ENCODE data around the gene H1-8.
"Not testable (repeated sequence)": the region's sequence is repeated elsewhere in the genome, so short reads cannot be mapped to it uniquely, and the experiment has no call there.

The H1-8 gene

DNA sequence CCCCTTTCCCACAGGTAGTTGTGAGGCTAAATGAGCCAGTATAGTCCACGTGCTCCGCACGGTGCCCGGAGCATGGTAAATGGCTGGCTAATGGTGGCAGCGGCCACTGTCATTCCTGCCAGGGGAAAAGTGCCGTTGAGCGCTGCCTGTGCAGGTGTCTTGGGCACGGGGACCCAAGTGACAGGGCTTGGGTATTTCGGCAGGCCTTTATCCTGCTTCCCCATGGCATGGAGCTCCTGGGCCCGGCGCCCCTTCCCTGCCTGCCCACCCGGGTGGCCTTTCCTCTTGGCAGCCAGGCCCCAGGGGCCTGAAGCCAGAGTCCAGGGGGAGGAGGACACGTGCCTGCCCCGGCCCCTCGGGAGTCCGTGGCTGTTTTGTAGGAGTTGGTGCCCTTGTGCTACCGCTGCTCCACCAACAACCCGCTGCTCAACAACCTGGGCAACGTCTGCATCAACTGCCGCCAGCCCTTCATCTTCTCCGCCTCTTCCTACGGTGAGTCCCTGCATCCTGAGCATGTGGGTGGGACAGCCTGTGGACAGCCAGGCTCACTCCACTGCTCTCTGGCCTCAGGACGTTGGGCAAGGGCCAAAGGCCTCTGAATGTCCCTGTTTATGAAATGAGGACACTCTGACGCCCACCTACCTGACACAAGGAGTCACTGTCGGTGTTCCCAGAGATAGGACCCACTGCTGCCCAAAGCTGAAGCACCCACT is 27.7 kb upstream of the H1-8 start:
- not testable (repeated sequence) for DNase-seq

GRCh38 chr3:129515821-129516432 is 27.0 kb upstream of the H1-8 start:
- not testable (repeated sequence) for DNase-seq

DNA sequence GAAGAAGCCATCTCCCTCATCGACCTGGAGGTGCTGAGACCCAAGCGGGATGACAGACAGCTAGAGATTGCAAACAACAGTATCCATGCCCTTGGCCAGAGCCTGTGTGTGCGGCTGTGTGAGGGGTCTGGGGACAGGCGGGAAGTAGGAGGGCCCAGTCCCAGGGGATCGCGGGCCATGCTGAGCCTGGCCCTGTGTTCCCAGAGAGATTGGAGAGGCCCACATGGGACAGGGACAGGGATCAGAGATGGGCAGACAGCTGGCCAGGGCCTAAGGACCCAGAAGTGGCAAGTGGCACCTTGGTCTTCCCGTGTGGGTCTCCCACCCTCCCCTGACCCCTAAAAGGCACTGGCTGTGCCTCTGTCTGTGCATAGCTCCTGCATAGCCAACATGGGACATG is 25.5 kb upstream of the H1-8 start:
- no peak for DNase-seq

DNA sequence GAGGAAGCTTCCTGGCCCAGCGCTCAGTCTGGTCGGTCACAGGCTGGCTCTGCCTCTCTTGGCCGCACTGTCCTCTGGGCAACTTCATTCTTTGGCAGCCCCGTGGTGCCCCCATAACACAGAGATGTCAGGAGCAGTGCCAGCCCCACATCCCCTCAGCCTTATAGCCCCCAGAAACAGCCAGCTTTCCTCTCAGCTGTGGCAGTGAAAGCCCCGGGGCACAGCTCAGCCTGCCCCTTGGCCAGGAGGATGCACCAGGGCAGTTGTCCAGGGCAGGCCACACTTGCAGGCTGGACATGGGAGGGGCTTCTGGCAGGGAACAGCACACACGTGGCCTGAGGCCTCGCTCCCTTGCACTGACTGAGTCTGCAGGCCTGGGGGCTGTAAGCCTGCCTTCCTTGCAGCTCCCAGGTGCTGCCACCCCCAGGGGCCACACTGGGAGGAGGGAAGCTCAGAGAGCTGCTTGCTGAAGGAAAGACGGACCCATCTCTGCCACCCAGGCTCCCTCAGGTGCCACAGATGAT is 24.9 kb upstream of the H1-8 start:
- DNase-seq: no peak

DNA sequence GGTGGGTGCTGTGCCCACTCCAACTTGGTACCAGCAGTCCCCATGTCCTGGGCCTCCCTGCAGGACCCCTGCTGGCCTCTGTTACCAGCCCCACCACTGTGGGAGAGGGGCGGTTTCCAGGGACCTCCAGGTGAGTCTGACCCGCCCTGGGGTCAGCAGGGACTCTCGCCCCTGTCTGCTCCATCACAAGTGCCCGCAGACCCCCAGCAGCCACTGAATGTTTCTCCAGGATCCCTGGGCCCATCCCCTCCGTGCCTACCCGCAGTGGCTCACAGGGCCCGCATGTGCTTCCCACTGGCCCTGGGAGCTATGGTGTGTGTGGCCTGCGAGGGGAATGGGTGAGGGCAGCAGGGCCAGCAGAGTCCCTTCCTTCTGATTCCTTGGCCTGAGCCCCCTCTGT is 24.4 kb upstream of the H1-8 start:
- DNase-seq: no peak

GRCh38 chr3:129519449-129519848 is 23.5 kb upstream of the H1-8 start:
- no peak for DNase-seq

DNA sequence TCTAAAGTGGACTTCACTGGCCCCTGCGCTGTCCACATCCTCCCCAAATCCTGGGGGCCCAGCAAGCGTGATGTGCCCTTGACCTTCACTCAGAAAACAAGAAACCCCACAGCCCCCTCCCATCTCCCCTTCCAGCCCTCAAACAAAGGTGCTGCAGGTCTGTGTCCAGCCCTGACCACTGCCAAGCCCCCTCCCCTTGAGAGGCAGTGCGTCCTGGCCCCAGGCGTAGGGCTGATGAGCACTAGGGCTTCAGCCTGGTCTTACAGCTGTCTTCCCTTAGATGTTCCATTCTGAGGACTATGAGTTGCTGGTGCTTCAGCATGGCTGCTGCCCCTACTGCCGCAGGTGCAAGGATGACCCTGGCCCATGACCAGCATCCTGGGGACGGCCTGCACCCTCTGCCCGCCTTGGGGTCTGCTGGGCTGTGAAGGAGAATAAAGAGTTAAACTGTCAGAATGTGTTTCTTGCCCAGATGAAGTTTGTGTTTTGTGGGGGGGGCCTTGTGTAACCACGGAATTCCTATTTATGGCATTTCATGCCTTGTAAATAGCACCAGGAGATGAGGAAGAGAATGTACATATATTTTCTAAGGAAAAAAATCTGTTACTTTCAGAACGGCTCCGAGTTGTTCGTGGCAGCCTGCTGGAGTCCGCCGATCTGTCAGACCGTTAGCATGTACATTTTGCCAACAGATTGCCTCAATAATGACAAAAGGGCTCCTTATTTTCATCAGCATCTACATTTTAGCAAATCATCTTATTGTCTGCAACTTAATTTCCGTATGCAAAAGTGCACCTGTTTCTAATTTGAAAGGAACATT is 22.9 kb upstream of the H1-8 start:
- DNase-seq: no peak

GRCh38 chr3:129520960-129521359 is 22.0 kb upstream of the H1-8 start:
- peak; percentile 37 for DNase-seq

- no peak for DNase-seq
Measured at GRCh38 chr3:129521611-129522010, 21.4 kb upstream of the H1-8 start.

DNA sequence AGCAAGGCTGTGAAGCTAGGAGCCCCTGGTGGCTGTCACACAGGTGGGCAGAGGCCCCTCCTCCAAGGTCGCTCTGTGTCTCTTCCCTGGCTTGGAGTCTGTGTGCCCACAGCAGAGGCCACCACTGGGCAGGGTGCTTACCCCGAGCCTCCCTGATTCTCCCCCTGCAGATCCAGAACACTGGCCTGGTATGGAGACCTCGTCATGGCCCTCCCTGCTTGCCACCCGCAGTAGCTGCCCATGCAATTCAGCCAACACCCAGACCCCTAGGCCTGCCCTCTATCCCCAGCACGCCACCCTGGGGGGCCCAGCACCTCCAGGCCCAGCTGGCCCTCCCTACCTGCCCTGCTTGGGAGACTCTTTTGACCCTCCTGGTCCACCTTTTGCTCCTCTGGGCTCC is 20.0 kb upstream of the H1-8 start:
- DNase-seq: no peak

GRCh38 chr3:129524081-129524480 is 18.9 kb upstream of the H1-8 start:
- no peak for DNase-seq

GRCh38 chr3:129525341-129525968 is 17.5 kb upstream of the H1-8 start:
- DNase-seq: peak; percentile 76

DNA sequence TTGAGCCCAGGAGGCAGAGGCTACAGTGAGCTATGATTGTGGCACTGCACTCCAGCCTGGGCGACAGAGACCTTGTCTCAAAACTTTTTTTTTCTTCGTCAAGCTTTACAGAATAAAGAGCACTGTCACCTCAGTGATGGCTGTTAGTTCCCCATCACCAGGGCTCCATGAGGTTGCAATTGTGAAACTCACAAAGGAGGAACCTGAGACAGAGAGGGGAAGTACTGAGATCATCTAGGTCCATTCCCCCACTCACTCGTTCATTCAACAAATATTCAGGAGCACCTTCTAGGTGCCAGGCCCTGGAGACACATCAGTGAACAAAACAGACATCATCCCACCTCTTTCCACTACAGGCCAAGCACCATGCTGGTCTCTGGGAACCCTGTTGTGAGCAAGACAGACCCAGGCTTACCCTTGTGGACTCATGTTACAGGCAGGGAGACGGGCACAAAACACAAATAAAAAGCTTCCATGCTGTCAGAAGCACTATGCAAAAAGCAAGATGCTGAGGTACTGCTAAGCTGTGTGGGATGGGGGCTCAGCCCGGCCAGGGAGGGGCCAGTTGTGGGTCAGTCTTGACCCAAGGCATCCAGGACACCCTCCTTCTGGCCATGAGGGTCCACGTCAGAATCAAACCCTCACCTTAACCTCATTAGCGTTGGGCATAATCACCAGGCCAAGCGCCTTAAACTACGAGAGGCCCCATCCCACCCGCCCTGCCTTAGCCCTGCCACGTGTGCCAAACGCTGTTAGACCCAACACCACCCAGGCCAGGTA is 16.7 kb upstream of the H1-8 start:
- peak; percentile 58 for DNase-seq

DNA sequence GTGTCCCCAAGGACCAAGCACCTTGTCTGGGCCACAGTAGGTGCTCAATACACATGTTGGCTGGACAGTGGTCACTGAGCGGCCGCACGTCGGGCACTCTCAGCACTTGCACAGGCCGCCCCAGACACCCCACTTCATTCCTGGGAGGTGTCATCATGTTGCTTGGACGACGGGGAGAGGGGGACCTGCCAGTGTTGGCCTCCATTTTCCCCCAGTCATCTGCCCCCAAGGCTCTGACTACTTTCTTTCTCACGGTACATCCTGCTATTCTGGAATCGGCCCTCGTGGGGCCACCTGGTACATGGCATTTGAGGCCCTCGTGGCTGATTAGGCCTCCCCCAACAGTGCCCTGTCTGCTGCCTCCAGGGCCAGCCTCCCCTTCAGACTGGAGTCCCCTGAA is 15.7 kb upstream of the H1-8 start:
- no peak for DNase-seq

DNA sequence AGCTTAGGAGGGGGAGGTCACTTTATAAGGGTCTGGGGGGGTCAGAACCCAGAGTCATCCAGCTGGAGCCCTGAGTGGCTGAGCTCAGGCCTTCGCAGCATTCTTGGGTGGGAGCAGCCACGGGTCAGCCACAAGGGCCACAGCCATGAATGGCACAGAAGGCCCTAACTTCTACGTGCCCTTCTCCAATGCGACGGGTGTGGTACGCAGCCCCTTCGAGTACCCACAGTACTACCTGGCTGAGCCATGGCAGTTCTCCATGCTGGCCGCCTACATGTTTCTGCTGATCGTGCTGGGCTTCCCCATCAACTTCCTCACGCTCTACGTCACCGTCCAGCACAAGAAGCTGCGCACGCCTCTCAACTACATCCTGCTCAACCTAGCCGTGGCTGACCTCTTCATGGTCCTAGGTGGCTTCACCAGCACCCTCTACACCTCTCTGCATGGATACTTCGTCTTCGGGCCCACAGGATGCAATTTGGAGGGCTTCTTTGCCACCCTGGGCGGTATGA is 14.3 kb upstream of the H1-8 start, which contains the start of gene RHO:
RHO (plus strand) TSS at position 51 of the 512 bp plus-strand sequence; CDS start at position 146, 95 bp downstream.
- DNase-seq: no peak

GRCh38 chr3:129529436-129530210 is 13.4 kb upstream of the H1-8 start:
- no peak for DNase-seq

DNA sequence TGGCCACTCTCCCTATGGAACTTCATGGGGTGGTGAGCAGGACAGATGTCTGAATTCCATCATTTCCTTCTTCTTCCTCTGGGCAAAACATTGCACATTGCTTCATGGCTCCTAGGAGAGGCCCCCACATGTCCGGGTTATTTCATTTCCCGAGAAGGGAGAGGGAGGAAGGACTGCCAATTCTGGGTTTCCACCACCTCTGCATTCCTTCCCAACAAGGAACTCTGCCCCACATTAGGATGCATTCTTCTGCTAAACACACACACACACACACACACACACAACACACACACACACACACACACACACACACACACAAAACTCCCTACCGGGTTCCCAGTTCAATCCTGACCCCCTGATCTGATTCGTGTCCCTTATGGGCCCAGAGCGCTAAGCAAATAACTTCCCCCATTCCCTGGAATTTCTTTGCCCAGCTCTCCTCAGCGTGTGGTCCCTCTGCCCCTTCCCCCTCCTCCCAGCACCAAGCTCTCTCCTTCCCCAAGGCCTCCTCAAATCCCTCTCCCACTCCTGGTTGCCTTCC is 12.7 kb upstream of the H1-8 start:
- DNase-seq: peak; percentile 81

DNA sequence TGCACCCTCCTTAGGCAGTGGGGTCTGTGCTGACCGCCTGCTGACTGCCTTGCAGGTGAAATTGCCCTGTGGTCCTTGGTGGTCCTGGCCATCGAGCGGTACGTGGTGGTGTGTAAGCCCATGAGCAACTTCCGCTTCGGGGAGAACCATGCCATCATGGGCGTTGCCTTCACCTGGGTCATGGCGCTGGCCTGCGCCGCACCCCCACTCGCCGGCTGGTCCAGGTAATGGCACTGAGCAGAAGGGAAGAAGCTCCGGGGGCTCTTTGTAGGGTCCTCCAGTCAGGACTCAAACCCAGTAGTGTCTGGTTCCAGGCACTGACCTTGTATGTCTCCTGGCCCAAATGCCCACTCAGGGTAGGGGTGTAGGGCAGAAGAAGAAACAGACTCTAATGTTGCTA is 12.2 kb upstream of the H1-8 start:
- DNase-seq: no peak

GRCh38 chr3:129531699-129532098 is 11.3 kb upstream of the H1-8 start:
- DNase-seq: no peak

- no peak for DNase-seq
Measured at GRCh38 chr3:129532261-129532660, 10.7 kb upstream of the H1-8 start.

DNA sequence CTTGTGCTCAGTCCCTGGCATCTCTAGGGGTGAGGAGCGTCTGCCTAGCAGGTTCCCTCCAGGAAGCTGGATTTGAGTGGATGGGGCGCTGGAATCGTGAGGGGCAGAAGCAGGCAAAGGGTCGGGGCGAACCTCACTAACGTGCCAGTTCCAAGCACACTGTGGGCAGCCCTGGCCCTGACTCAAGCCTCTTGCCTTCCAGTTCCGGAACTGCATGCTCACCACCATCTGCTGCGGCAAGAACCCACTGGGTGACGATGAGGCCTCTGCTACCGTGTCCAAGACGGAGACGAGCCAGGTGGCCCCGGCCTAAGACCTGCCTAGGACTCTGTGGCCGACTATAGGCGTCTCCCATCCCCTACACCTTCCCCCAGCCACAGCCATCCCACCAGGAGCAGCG is 9.6 kb upstream of the H1-8 start:
- no peak for DNase-seq

Data from NCI-H226 (cell line).